LNCaP clone FGC (cell line): ENCODE data around the gene MYBPC2.
"Not testable (repeated sequence)": the region's sequence is repeated elsewhere in the genome, so short reads cannot be mapped to it uniquely, and the experiment has no call there.

ENCODE experiments used
- DNase-seq: peaks from one replicate; pipeline ENCODE4 v3.0.0-alpha.2; 2011; ENCODE audit warnings: low read depth
- H3K4me3 ChIP-seq: 2 replicates; pipeline ENCODE4 v1.5.1; 2011; ENCODE audit warnings: mild to moderate bottlenecking, low read depth, low read length, control low read depth
- CTCF ChIP-seq: IDR thresholded peaks from 2 replicates; pipeline ENCODE4 v1.5.1; 2012; ENCODE audit warnings: mild to moderate bottlenecking; ENCODE audit not compliant: control insufficient read depth, insufficient read depth; ENCODE audit errors: extremely low read depth

The MYBPC2 gene

GRCh38 chr19:50437862-50438449, 5.3 kb downstream of the MYBPC2 start:
- DNase-seq = no peak
- TF ChIP-seq CTCF = no peak
- H3K4me3 ChIP-seq = no peak overlapping the region

- not testable (repeated sequence) for H3K4me3 ChIP-seq, DNase-seq
These were observed 6.4 kb downstream of the MYBPC2 start for GRCh38 chr19:50439130-50439529.

- no peak for DNase-seq
- no peak for TF ChIP-seq CTCF
These were observed 11.4 kb downstream of the MYBPC2 start for GRCh38 chr19:50444059-50444458.

GRCh38 chr19:50447053-50447452, 14.4 kb downstream of the MYBPC2 start:
- no peak for TF ChIP-seq CTCF
- DNase-seq = no peak
- no peak overlapping the region for H3K4me3 ChIP-seq

More at GRCh38 chr19:50444059-50444458, 11.4 kb downstream of the MYBPC2 start:
- no peak overlapping the region for H3K4me3 ChIP-seq

GRCh38 chr19:50447750-50448149, 15.1 kb downstream of the MYBPC2 start:
- TF ChIP-seq CTCF = no peak
- H3K4me3 ChIP-seq = no peak overlapping the region
- DNase-seq = no peak

- no peak overlapping the region for H3K4me3 ChIP-seq
- no peak for TF ChIP-seq CTCF
- DNase-seq = no peak
These were observed 16.7 kb downstream of the MYBPC2 start for GRCh38 chr19:50449236-50449899.

- TF ChIP-seq CTCF = no peak
- H3K4me3 ChIP-seq = no peak overlapping the region
These were observed 17.9 kb downstream of the MYBPC2 start for GRCh38 chr19:50450369-50451222.

More at GRCh38 chr19:50450369-50451222, 17.9 kb downstream of the MYBPC2 start:
- no peak for DNase-seq
